K562 (cell line): Measurements from ENCODE around the gene CHN2. TPM values are rescaled to one million over a fixed set of nuclear protein-coding genes. Genes with fewer than 3 reads are reported as not detected.

Experiments
- ARHGAP35 ChIP-seq: fragments of 450-650 bp; IDR thresholded peaks from 2 replicates; pipeline ENCODE4 v1.6.1; 2018; ENCODE audit not compliant: partially characterized antibody
- BHLHE40 ChIP-seq: IDR thresholded peaks from 2 replicates; pipeline ENCODE4 v1.6.1; 2011; ENCODE audit warnings: low read length, improper control_type of control experiment
- CC2D1A ChIP-seq: fragments of 450-650 bp; IDR thresholded peaks from 2 replicates; pipeline ENCODE4 v1.6.1; 2017; ENCODE audit warnings: mild to moderate bottlenecking
- EHMT2 ChIP-seq: fragments of 450-650 bp; IDR thresholded peaks from 2 replicates; pipeline ENCODE4 v1.6.1; 2018; ENCODE audit warnings: antibody characterized with exemption
- MECOM ChIP-seq: fragments of 250-450 bp; sonication (Bioruptor Pico); IDR thresholded peaks from 2 replicates; pipeline ENCODE4 v1.8.0; 2022; ENCODE audit warnings: inconsistent platforms
- MIER1 ChIP-seq: fragments of 450-650 bp; IDR thresholded peaks from 2 replicates; pipeline ENCODE4 v1.6.1; 2016; ENCODE audit warnings: antibody characterized with exemption, mild to moderate bottlenecking, low read depth
- RAD21 ChIP-seq, 2 experiments: fragments of 250-450 bp in 1 of 2; fragments of 450-650 bp in 1 of 2; sonication (Bioruptor Pico) in 1 of 2; formaldehyde crosslinking in 1 of 2; IDR thresholded peaks in 1 of 2; conservative IDR thresholded peaks in 1 of 2; 2 replicates each; pipeline versions ENCODE4 v1.4.0 to v1.8.0; 2020 to 2022; ENCODE audit warnings: mild to moderate bottlenecking in 2 of 2, moderate library complexity in 1 of 2
- RB1 ChIP-seq: fragments of 450-650 bp; IDR thresholded peaks from 2 replicates; pipeline ENCODE4 v1.6.1; 2017; ENCODE audit warnings: low read depth, mild to moderate bottlenecking
- SMARCA4 ChIP-seq: fragments of 450-650 bp; IDR thresholded peaks from 2 replicates; pipeline ENCODE4 v1.6.1; 2016
- XRCC3 ChIP-seq: fragments of 450-650 bp; IDR thresholded peaks from 2 replicates; pipeline ENCODE4 v1.6.1; 2017; ENCODE audit warnings: mild to moderate bottlenecking, moderate library complexity
- ZNF134 ChIP-seq: fragments of 250-450 bp; sonication (Bioruptor Pico); conservative IDR thresholded peaks from 2 replicates; pipeline ENCODE4 v1.4.0; 2020
- polyA plus RNA-seq, 8 experiments: library from polyadenylated mRNA; depleted of rRNA in 4 of 8; stranded (reverse) in 5 of 8; unstranded in 3 of 8; fragments of >200 nt; fragmentation: Nextera tagmentation in 2 of 8; fragmentation: Illumina TruSeq in 1 of 8; extraction: Ambion mirVana in 2 of 8; extraction: Trizol in 1 of 8; gene quantifications; 2 replicates each; pipeline versions ENCODE4 v1.2.1 to v1.2.3, GENCODE V29; 2011 to 2014; ENCODE audit warnings: inconsistent platforms in 1 of 8, missing spikeins in 1 of 8
- total RNA-seq, 7 experiments: library from RNA; depleted of rRNA in 6 of 7; stranded (reverse); fragments of >200 nt in 6 of 7; fragmentation: Illumina TruSeq in 2 of 7; extraction: Trizol in 2 of 7; gene quantifications; 2 replicates each; pipeline versions ENCODE4 v1.2.1 to v1.2.3, GENCODE V29; 2011 to 2021; ENCODE audit warnings: low replicate concordance in 1 of 7
- TF ChIP-seq, protein P1 (sequence below): fragments of 250-450 bp; sonication (Bioruptor Pico); IDR thresholded peaks from 2 replicates; pipeline ENCODE4 v1.8.0; 2022; ENCODE audit warnings: inconsistent platforms, mild to moderate bottlenecking, moderate library complexity, borderline replicate concordance
- TF ChIP-seq, protein P2 (sequence below): fragments of 250-450 bp; sonication (Bioruptor Pico); IDR thresholded peaks from 2 replicates; pipeline ENCODE4 v1.5.0; 2021; ENCODE audit warnings: mild to moderate bottlenecking, moderate library complexity

CHN2 gene
- total and polyA plus RNA-seq, 9 of the 15 experiments (the other 6 are each of a cell fraction or from before 2014, with no cell fraction given): 0.12 to 2.1 (median 0.31) TPM; not detected in 1

DNA sequence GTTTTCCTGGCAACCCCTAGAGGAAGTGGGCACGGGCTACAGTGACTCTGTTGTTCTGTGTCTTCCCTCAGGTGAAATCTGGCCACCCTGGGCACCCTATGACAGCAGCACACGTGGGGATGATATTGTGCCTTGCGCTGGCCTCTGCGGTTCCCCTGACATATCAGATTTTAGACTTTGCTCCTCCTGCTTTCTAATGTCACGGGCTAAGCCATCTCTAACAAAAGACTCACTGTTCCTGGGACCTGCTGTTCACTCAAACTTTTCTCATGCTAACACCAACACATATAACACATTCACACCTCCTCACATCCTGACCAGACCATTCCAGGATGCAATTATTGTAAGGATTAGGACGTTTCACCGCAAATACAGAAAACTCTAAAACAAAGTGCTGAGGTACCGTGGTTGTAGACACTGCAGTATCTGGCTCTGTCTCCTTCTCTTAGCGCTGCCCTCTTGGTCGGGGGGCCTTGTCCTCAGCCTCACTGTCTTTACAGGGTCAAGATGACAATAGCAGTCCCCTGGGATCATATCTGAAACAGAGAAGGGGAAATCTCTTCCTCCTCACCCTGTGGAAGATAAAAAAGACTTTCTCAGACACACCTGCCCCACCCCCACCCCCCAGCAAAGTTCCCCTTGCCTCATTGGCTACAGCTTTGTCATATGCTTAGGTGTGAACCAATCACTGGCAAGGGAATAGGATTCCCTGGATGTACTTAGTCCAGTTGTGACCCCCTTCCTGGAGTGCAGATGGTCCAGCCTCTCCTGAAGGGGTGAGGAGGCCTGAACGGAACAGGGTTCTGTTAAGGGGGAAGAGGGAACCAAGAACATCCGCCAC lies 14.1 kb downstream of the CHN2 start (continued):
- TF ChIP-seq, protein P1, sequence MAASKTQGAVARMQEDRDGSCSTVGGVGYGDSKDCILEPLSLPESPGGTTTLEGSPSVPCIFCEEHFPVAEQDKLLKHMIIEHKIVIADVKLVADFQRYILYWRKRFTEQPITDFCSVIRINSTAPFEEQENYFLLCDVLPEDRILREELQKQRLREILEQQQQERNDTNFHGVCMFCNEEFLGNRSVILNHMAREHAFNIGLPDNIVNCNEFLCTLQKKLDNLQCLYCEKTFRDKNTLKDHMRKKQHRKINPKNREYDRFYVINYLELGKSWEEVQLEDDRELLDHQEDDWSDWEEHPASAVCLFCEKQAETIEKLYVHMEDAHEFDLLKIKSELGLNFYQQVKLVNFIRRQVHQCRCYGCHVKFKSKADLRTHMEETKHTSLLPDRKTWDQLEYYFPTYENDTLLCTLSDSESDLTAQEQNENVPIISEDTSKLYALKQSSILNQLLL (CRISPR knock-in tag): no peak
- TF ChIP-seq MIER1: no peak
- no peak for TF ChIP-seq CC2D1A
- no peak for TF ChIP-seq RAD21 (CRISPR knock-in tag; conservative IDR thresholded peaks at IDR 0.05 in 1 of 2, IDR thresholded peaks at IDR 0.05 in 1 of 2)
- no peak for TF ChIP-seq BHLHE40
- TF ChIP-seq XRCC3: no peak
- TF ChIP-seq, protein P2, sequence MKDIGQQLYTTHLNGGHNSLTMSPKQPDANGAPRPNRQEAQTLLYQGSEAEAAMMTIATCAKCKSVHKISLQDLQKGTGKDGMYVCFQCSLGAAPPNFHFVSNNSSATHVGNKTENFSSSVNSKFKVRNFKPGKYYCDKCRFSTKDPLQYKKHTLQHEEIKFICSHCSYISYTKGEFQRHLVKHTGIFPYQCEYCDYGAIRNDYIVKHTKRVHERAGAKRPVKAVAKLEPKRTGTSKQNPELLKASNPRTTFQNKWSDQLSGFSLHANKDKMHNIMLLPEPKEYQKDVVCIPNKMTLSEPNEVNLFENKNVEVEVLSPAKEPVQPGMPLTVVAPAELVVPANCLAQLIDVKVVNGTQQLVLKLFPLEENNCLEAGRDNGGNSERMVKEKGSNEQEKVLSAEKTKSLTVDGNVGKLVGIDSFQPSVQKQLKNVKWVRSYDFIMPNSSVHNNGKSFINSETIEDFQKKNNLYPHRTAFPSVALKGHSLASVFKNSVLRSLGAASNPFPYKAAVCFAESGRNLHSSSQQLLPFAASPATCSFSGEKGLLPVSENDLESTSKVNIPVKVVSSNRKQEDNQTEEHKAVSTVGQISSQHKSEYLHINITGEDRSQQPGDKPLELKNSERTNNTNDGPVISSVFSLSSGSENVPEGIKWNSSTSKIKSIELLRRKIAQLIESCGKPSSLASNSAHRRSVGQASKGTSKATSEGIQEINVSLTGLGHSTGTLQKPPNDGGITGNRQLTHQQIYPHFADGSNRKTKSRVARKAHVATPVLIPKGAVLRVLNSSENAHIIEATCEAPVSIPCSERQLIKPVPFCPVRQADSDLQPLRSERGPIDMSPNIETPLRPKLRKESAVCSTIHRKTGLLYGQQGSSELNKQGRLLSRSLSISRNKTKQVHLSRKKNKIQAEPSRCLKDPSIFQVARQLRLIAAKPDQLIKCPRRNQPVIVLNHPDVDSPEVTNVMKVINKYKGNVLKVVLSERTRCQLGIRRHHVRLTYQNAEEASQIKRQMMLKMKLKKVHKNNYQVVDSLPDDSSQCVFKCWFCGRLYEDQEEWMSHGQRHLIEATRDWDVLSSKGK (CRISPR knock-in tag): no peak
- TF ChIP-seq MECOM (CRISPR knock-in tag): no peak
- no peak for TF ChIP-seq ZNF134 (CRISPR knock-in tag)
- no peak for TF ChIP-seq ARHGAP35
- TF ChIP-seq SMARCA4: no peak
- no peak for TF ChIP-seq RB1
- no peak for TF ChIP-seq EHMT2
- TF ChIP-seq, all 486 proteins: peak for 0
